Inflammatory macrophage treated with lipopolysaccharide for 1 hour (primary cell): ENCODE measurements around the gene TM9SF4.
A peak's percentile ranks its signal among the peaks of the same experiment; 100 is the strongest.

Experiments used
- DNase-seq, 2 donors: peaks; one replicate each; pipeline ENCODE4 v3.0.0-alpha.2; 2020 to 2022

Gene TM9SF4

GRCh38 chr20:32109392-32110172, at the start of gene TM9SF4:
TM9SF4 (plus strand) TSS chr20:32109714; CDS start chr20:32109741, 27 bp downstream.
- DNase-seq: peak; percentile 86 to 93

- peak; percentile 98 to 100 for DNase-seq
Observed at GRCh38 chr20:32062776-32063170, 46.7 kb upstream of the TM9SF4 start.

GRCh38 chr20:32063695-32064094, 45.8 kb upstream of the TM9SF4 start:
- DNase-seq: peak; percentile 73 to 88

GRCh38 chr20:32064667-32065066, 44.8 kb upstream of the TM9SF4 start:
- peak in 1 of 2 donors; percentile 78 for DNase-seq

GRCh38 chr20:32067234-32067821, 42.2 kb upstream of the TM9SF4 start:
- peak in 1 of 2 donors; percentile 51 for DNase-seq

GRCh38 chr20:32068174-32068573, 41.3 kb upstream of the TM9SF4 start:
- no peak for DNase-seq

- DNase-seq: no peak
Observed at GRCh38 chr20:32069711-32070110, 39.8 kb upstream of the TM9SF4 start.

GRCh38 chr20:32070282-32070681, 39.2 kb upstream of the TM9SF4 start:
- no peak for DNase-seq

- DNase-seq: no peak
Observed at GRCh38 chr20:32070690-32071213, 38.8 kb upstream of the TM9SF4 start.

GRCh38 chr20:32071395-32072167, 37.9 kb upstream of the TM9SF4 start:
- DNase-seq: no peak

- DNase-seq: no peak
Observed at GRCh38 chr20:32072168-32072750, 37.3 kb upstream of the TM9SF4 start.

GRCh38 chr20:32075534-32075933, 34.0 kb upstream of the TM9SF4 start:
- DNase-seq: no peak

- peak; percentile 65 to 83 for DNase-seq
Observed at GRCh38 chr20:32077190-32077589, 32.3 kb upstream of the TM9SF4 start.

- DNase-seq: no peak
Observed at GRCh38 chr20:32078322-32078721, 31.2 kb upstream of the TM9SF4 start.

- no peak for DNase-seq
Observed at GRCh38 chr20:32078791-32079190, 30.7 kb upstream of the TM9SF4 start.

GRCh38 chr20:32079655-32080109, 29.8 kb upstream of the TM9SF4 start:
- DNase-seq: no peak

GRCh38 chr20:32080783-32081182, 28.7 kb upstream of the TM9SF4 start:
- DNase-seq: no peak

GRCh38 chr20:32083469-32083868, 26.0 kb upstream of the TM9SF4 start:
- no peak for DNase-seq

GRCh38 chr20:32087070-32087469, 22.4 kb upstream of the TM9SF4 start:
- DNase-seq: peak; percentile 77 to 89

GRCh38 chr20:32088759-32089158, 20.8 kb upstream of the TM9SF4 start:
- DNase-seq: no peak

GRCh38 chr20:32089637-32090362, 19.7 kb upstream of the TM9SF4 start:
- DNase-seq: no peak

GRCh38 chr20:32091888-32092346, 17.6 kb upstream of the TM9SF4 start:
- peak; percentile 73 to 87 for DNase-seq
